HEK293T (cell line): ENCODE results near the gene KRTAP5-2.
"Not testable (repeated sequence)": the region's sequence is repeated elsewhere in the genome, so short reads cannot be mapped to it uniquely, and the experiment has no call there.

Experiments
- CTCF ChIA-PET: fragments of 350-600 bp; formaldehyde crosslinking; extraction: SDS; loops from one replicate; lab custom pipeline; 2021; ENCODE audit warnings: antibody characterized with exemption, inconsistent platforms; lab: Yijun Ruan, JAX
- POLR2A ChIA-PET: fragments of 350-600 bp; formaldehyde crosslinking; extraction: SDS; loops from one replicate; lab custom pipeline; 2020; ENCODE audit warnings: antibody characterized with exemption, inconsistent platforms; lab: Yijun Ruan, JAX
- DNase-seq: peaks from one replicate; pipeline ENCODE4 v3.0.0; 2012; ENCODE audit warnings: mixed read lengths; ENCODE audit errors: extremely low spot score
- ARNT ChIP-seq: fragments of 450-650 bp; IDR thresholded peaks from 2 replicates; pipeline ENCODE4 v1.6.1; 2017; ENCODE audit warnings: mild to moderate bottlenecking
- BHLHE40 ChIP-seq: fragments of 450-650 bp; IDR thresholded peaks from 2 replicates; pipeline ENCODE4 v1.6.1; 2016; ENCODE audit warnings: mild to moderate bottlenecking, moderate library complexity, borderline replicate concordance
- CTBP1 ChIP-seq: fragments of 450-650 bp; IDR thresholded peaks from 2 replicates; pipeline ENCODE4 v1.6.1; 2016; ENCODE audit warnings: borderline replicate concordance
- ELF4 ChIP-seq: fragments of 450-650 bp; IDR thresholded peaks from 2 replicates; pipeline ENCODE4 v1.6.1; 2017; ENCODE audit warnings: antibody characterized with exemption
- FOXA1 ChIP-seq: fragments of 450-650 bp; IDR thresholded peaks from 2 replicates; pipeline ENCODE4 v1.6.1; 2016; ENCODE audit warnings: mild to moderate bottlenecking
- FOXK2 ChIP-seq: fragments of 450-650 bp; IDR thresholded peaks from 2 replicates; pipeline ENCODE4 v1.6.1; 2016; ENCODE audit warnings: mild to moderate bottlenecking
- FOXM1 ChIP-seq: fragments of 450-650 bp; IDR thresholded peaks from 2 replicates; pipeline ENCODE4 v1.6.1; 2017; ENCODE audit warnings: mild to moderate bottlenecking, borderline replicate concordance
- HDGF ChIP-seq: fragments of 450-650 bp; IDR thresholded peaks from 2 replicates; pipeline ENCODE4 v1.6.1; 2017; ENCODE audit warnings: antibody characterized with exemption, borderline replicate concordance
- L3MBTL2 ChIP-seq: fragments of 450-650 bp; conservative IDR thresholded peaks from 2 replicates; pipeline ENCODE4 v1.6.1; 2016; ENCODE audit warnings: mild to moderate bottlenecking
- LEF1 ChIP-seq: fragments of 450-650 bp; IDR thresholded peaks from 2 replicates; pipeline ENCODE4 v1.6.1; 2017; ENCODE audit warnings: mild to moderate bottlenecking, borderline replicate concordance
- NFRKB ChIP-seq: fragments of 450-650 bp; IDR thresholded peaks from 2 replicates; pipeline ENCODE4 v1.6.1; 2016; ENCODE audit warnings: mild to moderate bottlenecking, moderate library complexity
- SP1 ChIP-seq: fragments of 450-650 bp; IDR thresholded peaks from 2 replicates; pipeline ENCODE4 v1.6.1; 2017
- SUZ12 ChIP-seq: fragments of 450-650 bp; IDR thresholded peaks from 2 replicates; pipeline ENCODE4 v1.6.1; 2016; ENCODE audit warnings: mild to moderate bottlenecking
- TARDBP ChIP-seq: fragments of 450-650 bp; IDR thresholded peaks from 2 replicates; pipeline ENCODE4 v1.6.1; 2016
- ZNF384 ChIP-seq: fragments of 450-650 bp; IDR thresholded peaks from 2 replicates; pipeline ENCODE4 v1.6.1; 2016
- TF ChIP-seq, protein P1 (sequence below): fragments of 450-650 bp; IDR thresholded peaks from 2 replicates; pipeline ENCODE4 v1.6.1; 2016

KRTAP5-2 gene

DNA sequence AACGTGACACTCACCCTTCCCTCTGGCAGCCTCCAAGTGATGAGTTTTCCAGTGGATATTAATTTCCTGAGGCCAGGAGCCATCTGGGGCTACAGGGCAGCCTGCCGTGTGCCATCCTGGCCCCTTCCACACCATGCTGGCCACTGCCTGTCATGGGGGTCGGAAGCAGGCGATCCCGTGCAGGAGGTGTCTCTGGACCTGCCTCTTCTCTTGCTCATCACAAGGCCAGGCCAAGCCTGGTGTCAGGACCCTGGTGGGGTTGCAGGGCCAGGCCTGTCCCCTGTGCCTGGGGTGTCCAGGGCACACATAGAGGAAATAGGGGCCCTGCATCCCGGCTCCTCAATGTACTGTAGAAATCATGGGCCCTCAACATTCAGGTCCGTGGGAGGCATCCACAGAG is 6.6 kb upstream of the KRTAP5-2 start:
- ChIA-PET CTCF (no interaction called here), POLR2A (no interaction called here)
- TF ChIP-seq, protein P1, sequence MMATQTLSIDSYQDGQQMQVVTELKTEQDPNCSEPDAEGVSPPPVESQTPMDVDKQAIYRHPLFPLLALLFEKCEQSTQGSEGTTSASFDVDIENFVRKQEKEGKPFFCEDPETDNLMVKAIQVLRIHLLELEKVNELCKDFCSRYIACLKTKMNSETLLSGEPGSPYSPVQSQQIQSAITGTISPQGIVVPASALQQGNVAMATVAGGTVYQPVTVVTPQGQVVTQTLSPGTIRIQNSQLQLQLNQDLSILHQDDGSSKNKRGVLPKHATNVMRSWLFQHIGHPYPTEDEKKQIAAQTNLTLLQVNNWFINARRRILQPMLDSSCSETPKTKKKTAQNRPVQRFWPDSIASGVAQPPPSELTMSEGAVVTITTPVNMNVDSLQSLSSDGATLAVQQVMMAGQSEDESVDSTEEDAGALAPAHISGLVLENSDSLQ: no peak
- TF ChIP-seq NFRKB (no peak), FOXM1 (no peak), SUZ12 (no peak), FOXK2 (no peak), LEF1 (no peak), ZNF384 (no peak), BHLHE40 (no peak), TARDBP (no peak), SP1 (no peak), ARNT (no peak)
- DNase-seq: no peak

DNA sequence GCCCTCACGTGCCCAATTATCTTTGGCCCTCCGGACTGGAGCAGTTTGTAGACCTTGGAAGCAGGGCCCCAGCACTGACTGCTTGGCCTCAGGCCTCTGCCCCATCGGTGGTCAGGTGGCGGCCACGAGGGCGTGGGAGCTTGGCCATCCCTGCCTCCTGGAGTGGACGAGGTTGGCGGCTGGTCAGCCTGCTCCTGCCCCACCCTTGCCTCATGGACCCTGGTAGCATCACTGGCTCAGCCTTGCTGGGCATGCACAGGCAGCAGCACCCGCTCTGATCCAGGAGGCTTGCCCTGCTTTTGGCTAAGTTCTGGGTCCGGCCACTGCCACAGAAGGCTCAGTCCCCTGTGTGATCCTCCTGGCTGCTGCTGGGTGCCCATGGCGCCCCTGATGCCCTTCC is 6.1 kb upstream of the KRTAP5-2 start:
- POLR2A ChIA-PET: no interaction called here

DNA sequence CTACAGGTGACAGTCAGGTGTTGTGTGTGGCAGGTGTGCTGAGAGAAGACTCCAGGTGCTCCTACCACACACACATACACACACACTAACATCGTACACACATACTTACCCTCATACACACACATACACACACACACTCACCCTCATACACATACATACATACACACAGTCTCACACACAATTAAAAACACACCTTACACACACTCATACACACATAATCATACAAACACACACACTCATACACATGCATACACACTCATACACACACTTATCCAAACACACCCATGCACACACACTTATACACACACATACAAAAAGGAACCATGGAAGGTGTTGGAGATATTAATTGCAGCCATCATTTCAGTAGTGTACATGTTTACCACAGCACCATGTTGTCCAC is 5.5 kb upstream of the KRTAP5-2 start:
- TF ChIP-seq ZNF384 (no peak), ELF4 (no peak), CTBP1 (no peak), ARNT (no peak), BHLHE40 (no peak), L3MBTL2 (no peak), FOXA1 (no peak), SUZ12 (no peak), NFRKB (no peak), FOXM1 (no peak), FOXK2 (no peak), SP1 (no peak), TARDBP (no peak), LEF1 (no peak), HDGF (no peak)
- TF ChIP-seq, protein P1: no peak
- no peak for DNase-seq
- ChIA-PET CTCF (no interaction called here), POLR2A (no interaction called here)

More for the DNA sequence above, 6.1 kb upstream of the KRTAP5-2 start:
- TF ChIP-seq ELF4: no peak
- TF ChIP-seq, protein P1: no peak
- no peak for TF ChIP-seq ARNT
- TF ChIP-seq TARDBP: no peak
- TF ChIP-seq L3MBTL2: no peak
- DNase-seq: no peak
- CTCF ChIA-PET: no interaction called here

DNA sequence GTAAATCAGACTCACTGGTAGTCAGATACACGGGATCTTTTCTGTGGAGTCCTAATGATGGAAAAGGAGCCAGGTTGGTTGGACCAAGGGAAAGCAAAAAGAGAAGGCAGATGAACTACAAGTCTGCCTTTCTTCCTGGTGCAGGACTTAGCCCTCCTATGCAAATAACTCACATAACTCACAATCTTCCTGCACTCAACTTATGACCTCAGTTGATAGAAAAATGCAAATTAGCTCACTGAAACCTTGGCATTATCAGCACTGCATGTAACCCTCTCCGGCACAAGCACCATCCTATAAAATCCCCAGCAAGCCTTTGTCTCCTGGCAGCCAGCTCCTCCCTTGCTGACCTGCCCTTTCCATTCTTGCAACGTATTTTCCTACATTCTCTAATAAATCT is 3.6 kb upstream of the KRTAP5-2 start:
- POLR2A ChIA-PET, DNase-seq, CTCF ChIA-PET: not testable (repeated sequence)

DNA sequence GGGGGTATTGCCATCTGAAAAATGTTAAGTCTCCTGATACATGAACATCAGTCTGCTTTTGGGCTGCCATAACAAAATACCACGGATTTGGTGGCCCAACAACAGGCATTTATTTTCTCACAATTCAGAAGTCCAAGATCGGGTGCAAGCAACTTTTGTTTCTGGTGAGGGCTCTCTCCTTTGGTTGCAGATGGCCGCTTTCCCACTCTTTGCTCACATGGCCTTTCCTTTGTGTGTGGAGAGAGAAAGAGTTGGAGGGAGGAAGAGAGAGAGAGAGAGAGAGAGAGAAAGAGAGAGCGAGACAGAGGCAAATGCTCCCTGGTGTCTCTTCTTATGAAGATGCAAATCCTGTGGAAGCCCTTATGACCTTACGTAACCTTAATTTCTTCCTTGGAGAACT is 2.5 kb upstream of the KRTAP5-2 start:
- CTCF ChIA-PET: no interaction called here
- POLR2A ChIA-PET: no interaction called here
- TF ChIP-seq L3MBTL2 (no peak), ARNT (no peak), FOXK2 (no peak), HDGF (no peak), FOXM1 (no peak)
- DNase-seq: no peak

DNA sequence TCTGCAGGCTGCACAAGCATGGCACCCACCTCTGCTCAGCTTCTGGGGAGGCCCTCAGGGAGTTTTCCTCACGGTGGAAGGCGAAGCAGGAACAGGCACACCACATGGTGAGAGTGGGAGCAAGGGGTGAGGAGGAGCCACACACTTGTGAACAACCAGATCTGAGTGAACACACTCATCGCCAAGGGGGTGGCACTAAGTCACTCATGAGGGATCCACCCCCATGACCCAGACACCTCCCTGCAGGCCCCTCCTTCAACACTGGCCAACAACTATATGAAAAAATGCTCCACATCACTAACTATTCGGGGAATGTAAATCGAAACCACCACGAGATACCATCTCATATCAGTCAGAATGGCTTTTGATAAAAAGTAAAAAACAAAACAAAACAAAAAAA is 722 bp upstream of the KRTAP5-2 start:
- CTCF ChIA-PET: interaction anchor here (1.2 kb wide), 1 partner anchor 41 kb away, joined by 5 read pairs; no protein-coding TSS in a partner anchor
- TF ChIP-seq BHLHE40 (no peak), NFRKB (no peak), LEF1 (no peak), SP1 (no peak), TARDBP (no peak), FOXK2 (no peak), ELF4 (no peak)
- POLR2A ChIA-PET: no interaction called here
- no peak for DNase-seq

DNA sequence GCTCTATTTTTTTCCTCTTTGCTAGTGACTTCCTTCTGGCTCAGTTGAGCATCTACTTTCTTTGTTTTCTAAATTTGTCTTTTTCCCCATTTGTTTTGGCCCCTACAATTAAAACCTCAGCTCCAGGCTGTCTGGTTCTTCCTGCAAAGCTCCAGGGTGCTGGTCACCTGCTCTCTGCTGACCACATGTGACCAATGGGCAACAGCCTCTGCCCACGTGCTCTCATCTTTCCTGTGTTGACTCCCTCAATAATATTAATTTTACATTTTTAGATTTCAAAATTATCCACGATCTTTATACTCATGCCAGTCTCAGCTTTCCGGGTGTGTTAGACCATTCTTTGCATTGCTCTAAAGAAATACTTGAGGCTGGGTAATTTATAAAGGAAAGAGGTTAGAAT is 312 bp upstream of the KRTAP5-2 start:
- CTCF ChIA-PET: interaction anchor here (1.2 kb wide), 1 partner anchor 42 kb away, joined by 5 read pairs; no protein-coding TSS in a partner anchor
- DNase-seq, POLR2A ChIA-PET: not testable (repeated sequence)
